ENCODE results near the gene NFKBIB. TPM values are rescaled to one million over a fixed set of nuclear protein-coding genes. Genes with fewer than 3 reads are reported as not detected.
A peak's percentile ranks its signal among the peaks of the same experiment; 100 is the strongest.

The NFKBIB gene
- total and polyA plus RNA-seq, 2 donors (not counting 3 experiments of a cell fraction or from before 2014, with no cell fraction given), result 25.0 to 30.8 TPM

- DNase-seq (ENCODE audit: low read depth, low spot score), result no peak
- Histone ChIP-seq H2AFZ (ENCODE audit: low read depth, low read length) (no peak overlapping the region), H3K36me3 (ENCODE audit: control insufficient read depth in 2 of 2, extremely low read depth in 1 of 2, insufficient read depth in 2 of 2, low read length in 2 of 2) (peaks cover 4 to 15% of the 10 kb centered on the region in 2 experiments), H3K4me1 (ENCODE audit: control insufficient read depth, extremely low read depth, insufficient read depth, low read length) (peaks cover 14% of the 10 kb centered on the region), H3K9me3 (replicated peaks; ENCODE audit: control insufficient read depth, insufficient read depth, low read length) (no peaks in the 10 kb centered on the region), H3K4me3 (replicated peaks in 1 of 3; ENCODE audit: insufficient read depth in 1 of 3, low read depth in 1 of 3, low read length in 3 of 3) (no peak overlapping the region), H3K27ac (ENCODE audit: insufficient read depth, low read depth, low read length) (no peak overlapping the region), H3K27me3 (ENCODE audit: control insufficient read depth in 2 of 2, insufficient read depth in 2 of 2, low read length in 2 of 2) (no peaks in the 10 kb centered on the region), H3K79me2 (ENCODE audit: control insufficient read depth, insufficient read depth, low read length) (peaks cover 22% of the 10 kb centered on the region), H4K20me1 (replicated peaks; ENCODE audit: control insufficient read depth, extremely low read depth, insufficient read depth, low read length) (no peaks in the 10 kb centered on the region), H3K4me2 (ENCODE audit: insufficient read depth, low read length) (no peak overlapping the region), H3K9me1 (replicated peaks; ENCODE audit: control insufficient read depth, extremely low read depth, insufficient read depth, low read length) (no peaks in the 10 kb centered on the region), H3K9ac (replicated peaks; ENCODE audit: extremely low read depth, insufficient read depth, low read length) (no peak overlapping the region)
- FAIRE-seq, result no peak
- peak; percentile 14 for TF ChIP-seq GATA2 (IDR thresholded peaks at IDR 0.05; ENCODE audit: insufficient read depth, insufficient read length, low read depth, low read length)
- TF ChIP-seq JUN (IDR thresholded peaks at IDR 0.05; ENCODE audit: borderline replicate concordance, insufficient read depth, insufficient read length, low read depth), result no peak
- no peak for TF ChIP-seq EZH2 (IDR thresholded peaks at IDR 0.05; ENCODE audit: borderline replicate concordance, low read depth, low read length, severe bottlenecking)
- no TSS peak for BruUV-seq (replicated peaks)
- ChIA-PET POLR2A (no interaction called here), CTCF (interaction anchor here (1.2 to 2.0 kb wide), 2 partner anchors 29 to 159 kb away, joined by 5 to 10 read pairs; partner anchors contain the start of genes NFKBIB and SIRT2)
- intact Hi-C loops (cut with micrococcal nuclease) (no loop called here), dilution Hi-C loops (cut with MboI; ENCODE audit: extremely low pct_ligation_motif_present, low sequenced_read_pairs) (no loop called here)
Observed at GRCh38 chr19:38928391-38929001, 28.7 kb downstream of the NFKBIB start.

GRCh38 chr19:38929929-38930775, 30.4 kb downstream of the NFKBIB start, which contains the start of gene SARS2:
TSS of gene SARS2 (minus strand) at chr19:38930763. CDS start at chr19:38930736, 27 bp downstream.
- Histone ChIP-seq H3K9me1 (replicated peaks; ENCODE audit: control insufficient read depth, extremely low read depth, insufficient read depth, low read length) (no peaks in the 10 kb centered on the region), H3K79me2 (ENCODE audit: control insufficient read depth, insufficient read depth, low read length) (peaks cover 22% of the 10 kb centered on the region), H3K4me1 (ENCODE audit: control insufficient read depth, extremely low read depth, insufficient read depth, low read length) (peaks cover 14% of the 10 kb centered on the region), H3K4me3 (replicated peaks in 1 of 3; ENCODE audit: insufficient read depth in 1 of 3, low read depth in 1 of 3, low read length in 3 of 3) (peak within 1 kb of the TSS; percentile 50 to 78 (median 58)), H3K9ac (replicated peaks; ENCODE audit: extremely low read depth, insufficient read depth, low read length) (peak within 1 kb of the TSS; percentile 86), H4K20me1 (replicated peaks; ENCODE audit: control insufficient read depth, extremely low read depth, insufficient read depth, low read length) (no peaks in the 10 kb centered on the region), H3K27me3 (ENCODE audit: control insufficient read depth in 2 of 2, insufficient read depth in 2 of 2, low read length in 2 of 2) (no peaks in the 10 kb centered on the region), H3K4me2 (ENCODE audit: insufficient read depth, low read length) (peak within 1 kb of the TSS; percentile 74), H3K9me3 (replicated peaks; ENCODE audit: control insufficient read depth, insufficient read depth, low read length) (no peaks in the 10 kb centered on the region), H3K27ac (ENCODE audit: insufficient read depth, low read depth, low read length) (peak within 1 kb of the TSS; percentile 69), H3K36me3 (ENCODE audit: control insufficient read depth in 2 of 2, extremely low read depth in 1 of 2, insufficient read depth in 2 of 2, low read length in 2 of 2) (peaks cover 0 to 11% of the 10 kb centered on the region in 2 experiments), H2AFZ (ENCODE audit: low read depth, low read length) (peak within 1 kb of the TSS; percentile 73)
- DNase-seq (ENCODE audit: low read depth, low spot score) (peak; percentile 95), FAIRE-seq (no peak)
- peak; percentile 36 for TF ChIP-seq MAX (IDR thresholded peaks at IDR 0.05; ENCODE audit: insufficient read depth, insufficient read length)
- peak; percentile 85 for TF ChIP-seq POLR2A (IDR thresholded peaks at IDR 0.05; ENCODE audit: low read depth, low read length)
- peak; percentile 86 for TF ChIP-seq POLR2AphosphoS5 (IDR thresholded peaks at IDR 0.05; ENCODE audit: insufficient read depth, low read depth, low read length)
- peak; percentile 99 to 100 for TF ChIP-seq CTCF (IDR thresholded peaks at IDR 0.05; ENCODE audit: extremely low read depth in 1 of 2, insufficient read depth in 1 of 2, low read depth in 1 of 2, low read length in 2 of 2)
- TF ChIP-seq MYC (IDR thresholded peaks at IDR 0.05; ENCODE audit: low read depth, low read length), result no peak
- ChIA-PET POLR2A (interaction anchor here (0.6 to 1.4 kb wide), 5 partner anchors 67 to 557 kb away, joined by 3 to 6 read pairs (median 3); partner anchors contain the start of genes FAM98C and ZFP36), CTCF (interaction anchor here (0.7 to 3.4 kb wide), 36 partner anchors 10 to 556 kb away, joined by 3 to 29 read pairs (median 4); partner anchors contain the start of genes ACTN4, ECH1, EIF3K and FAM98C)
- BruUV-seq (replicated peaks), result TSS peak; percentile 58
- dilution Hi-C loops (cut with MboI; ENCODE audit: extremely low pct_ligation_motif_present, low sequenced_read_pairs), result no loop called here
- intact Hi-C loops (cut with micrococcal nuclease), result loop anchor here (1.0 to 2.0 kb wide), 7 partner anchors 31 to 527 kb away; partner anchors contain the start of genes FAM98C, NFKBIB and SIRT2

All from endothelial cell of umbilical vein (primary cell).